BE2C (cell line): ENCODE measurements around the gene HTR2A.

Experiments used
- DNase-seq: peaks from one replicate; pipeline ENCODE4 v3.0.0-alpha.2; 2020
- H3K27me3 ChIP-seq: fragments of 250-450 bp; sonication (Bioruptor Pico); 2 replicates; pipeline ENCODE4 v1.5.1; 2020; ENCODE audit warnings: mild to moderate bottlenecking
- H3K36me3 ChIP-seq: fragments of 250-450 bp; sonication (Bioruptor Pico); 2 replicates; pipeline ENCODE4 v1.5.1; 2020; ENCODE audit warnings: mild to moderate bottlenecking
- H3K4me1 ChIP-seq: fragments of 250-450 bp; sonication (Bioruptor Pico); 2 replicates; pipeline ENCODE4 v1.5.1; 2020
- H3K4me3 ChIP-seq: 2 replicates; pipeline ENCODE4 v1.5.1; 2011; ENCODE audit warnings: low read depth, low read length
- H3K9me3 ChIP-seq: fragments of 250-450 bp; sonication (Bioruptor Pico); 2 replicates; pipeline ENCODE4 v1.5.1; 2020
- CTCF ChIP-seq: IDR thresholded peaks from 2 replicates; pipeline ENCODE4 v1.5.1; 2012; ENCODE audit warnings: mild to moderate bottlenecking, low read depth, low read length

HTR2A gene

GRCh38 chr13:46903748-46904147 lies 6.9 kb upstream of the HTR2A start:
- no peak for TF ChIP-seq CTCF
- peaks cover 5% of the 10 kb centered on the region; the same call in 1 of the 2 replicates for H3K4me1 ChIP-seq
- H3K9me3 ChIP-seq: no peaks in the 10 kb centered on the region
- no peak overlapping the region for H3K4me3 ChIP-seq
- H3K27me3 ChIP-seq: no peaks in the 10 kb centered on the region
- H3K36me3 ChIP-seq: no peaks in the 10 kb centered on the region
- DNase-seq: peak; percentile 21

- Histone ChIP-seq H3K4me1 (peaks cover 5% of the 10 kb centered on the region; the same call in 1 of the 2 replicates), H3K36me3 (no peaks in the 10 kb centered on the region), H3K9me3 (no peaks in the 10 kb centered on the region), H3K4me3 (no peak overlapping the region), H3K27me3 (no peaks in the 10 kb centered on the region)
- no peak for TF ChIP-seq CTCF
- DNase-seq: no peak
Observed at GRCh38 chr13:46901721-46902120, 4.9 kb upstream of the HTR2A start.

- Histone ChIP-seq H3K36me3 (no peaks in the 10 kb centered on the region), H3K4me3 (no peak overlapping the region), H3K4me1 (peaks cover 5% of the 10 kb centered on the region; the same call in 1 of the 2 replicates), H3K27me3 (no peaks in the 10 kb centered on the region), H3K9me3 (no peaks in the 10 kb centered on the region)
- TF ChIP-seq CTCF: no peak
- no peak for DNase-seq
Observed at GRCh38 chr13:46899801-46900200, 2.9 kb upstream of the HTR2A start.

- no peak for DNase-seq
- Histone ChIP-seq H3K4me1 (0 out of 2 replicates have a peak, but pooled peaks cover 3% of the 10 kb centered on the region), H3K9me3 (no peaks in the 10 kb centered on the region), H3K4me3 (no peak overlapping the region), H3K36me3 (no peaks in the 10 kb centered on the region), H3K27me3 (peaks cover 13% of the 10 kb centered on the region)
- TF ChIP-seq CTCF: no peak
Observed at GRCh38 chr13:46895381-46895780, 1.5 kb downstream of the HTR2A start.

GRCh38 chr13:46894568-46894967 lies 2.3 kb downstream of the HTR2A start:
- H3K4me3 ChIP-seq: peak overlapping the region; percentile 67
- H3K36me3 ChIP-seq: no peaks in the 10 kb centered on the region
- H3K4me1 ChIP-seq: 0 out of 2 replicates have a peak, but pooled peaks cover 3% of the 10 kb centered on the region
- peaks cover 17% of the 10 kb centered on the region for H3K27me3 ChIP-seq
- no peak for TF ChIP-seq CTCF
- no peak for DNase-seq
- H3K9me3 ChIP-seq: no peaks in the 10 kb centered on the region

GRCh38 chr13:46893798-46894560 lies 2.9 kb downstream of the HTR2A start:
- H3K4me3 ChIP-seq: peak overlapping the region; percentile 67
- H3K36me3 ChIP-seq: no peaks in the 10 kb centered on the region
- peak; percentile 92 for TF ChIP-seq CTCF
- H3K27me3 ChIP-seq: peaks cover 17% of the 10 kb centered on the region
- H3K9me3 ChIP-seq: no peaks in the 10 kb centered on the region
- DNase-seq: peak; percentile 76
- H3K4me1 ChIP-seq: 0 out of 2 replicates have a peak, but pooled peaks cover 3% of the 10 kb centered on the region
